ENCODE results near the gene S100P.
A peak's percentile ranks its signal among the peaks of the same experiment; 100 is the strongest.

The S100P gene

GRCh38 chr4:6680372-6681034, 13.2 kb upstream of the S100P start:
- peak; percentile 52 for DNase-seq
- Histone ChIP-seq H3K9me3 (ENCODE audit: severe bottlenecking) (no peaks in the 10 kb centered on the region), H3K27ac (no peak overlapping the region), H3K27me3 (ENCODE audit: insufficient read depth, low read depth, severe bottlenecking) (no peaks in the 10 kb centered on the region), H3K36me3 (peaks cover 14% of the 10 kb centered on the region), H3K4me3 (ENCODE audit: low read depth, low read length) (no peak overlapping the region)
- TF ChIP-seq CTCF (IDR thresholded peaks at IDR 0.05; ENCODE audit: low read depth, low read length) = peak; percentile 93

- Histone ChIP-seq H3K36me3 (peaks cover 8% of the 10 kb centered on the region), H3K27ac (no peak overlapping the region), H3K4me3 (ENCODE audit: low read depth, low read length) (no peak overlapping the region), H3K27me3 (ENCODE audit: insufficient read depth, low read depth, severe bottlenecking) (no peaks in the 10 kb centered on the region), H3K9me3 (ENCODE audit: severe bottlenecking) (no peaks in the 10 kb centered on the region)
- TF ChIP-seq CTCF (IDR thresholded peaks at IDR 0.05; ENCODE audit: low read depth, low read length) = peak; percentile 48
- no peak for DNase-seq
These were observed 12.5 kb upstream of the S100P start for GRCh38 chr4:6681191-6681590.

- H3K27ac ChIP-seq = no peak overlapping the region
These were observed 10.7 kb upstream of the S100P start for GRCh38 chr4:6682862-6683590.

GRCh38 chr4:6684656-6685055, 9.0 kb upstream of the S100P start:
- H3K4me3 ChIP-seq (ENCODE audit: low read depth, low read length) = no peak overlapping the region
- no peak for DNase-seq
- no peak for TF ChIP-seq CTCF (IDR thresholded peaks at IDR 0.05; ENCODE audit: low read depth, low read length)
- no peaks in the 10 kb centered on the region for H3K9me3 ChIP-seq (ENCODE audit: severe bottlenecking)
- no peak overlapping the region for H3K27ac ChIP-seq
- H3K27me3 ChIP-seq (ENCODE audit: insufficient read depth, low read depth, severe bottlenecking) = no peaks in the 10 kb centered on the region
- H3K36me3 ChIP-seq = no peaks in the 10 kb centered on the region

More at GRCh38 chr4:6682862-6683590, 10.7 kb upstream of the S100P start:
- no peak for DNase-seq
- no peaks in the 10 kb centered on the region for H3K9me3 ChIP-seq (ENCODE audit: severe bottlenecking)
- H3K27me3 ChIP-seq (ENCODE audit: insufficient read depth, low read depth, severe bottlenecking) = no peaks in the 10 kb centered on the region
- no peaks in the 10 kb centered on the region for H3K36me3 ChIP-seq
- H3K4me3 ChIP-seq (ENCODE audit: low read depth, low read length) = no peak overlapping the region
- no peak for TF ChIP-seq CTCF (IDR thresholded peaks at IDR 0.05; ENCODE audit: low read depth, low read length)

GRCh38 chr4:6686104-6686787, 7.4 kb upstream of the S100P start:
- H3K4me3 ChIP-seq (ENCODE audit: low read depth, low read length) = no peak overlapping the region
- no peaks in the 10 kb centered on the region for H3K9me3 ChIP-seq (ENCODE audit: severe bottlenecking)
- H3K36me3 ChIP-seq = no peaks in the 10 kb centered on the region
- no peak overlapping the region for H3K27ac ChIP-seq
- DNase-seq = no peak
- no peaks in the 10 kb centered on the region for H3K27me3 ChIP-seq (ENCODE audit: insufficient read depth, low read depth, severe bottlenecking)
- TF ChIP-seq CTCF (IDR thresholded peaks at IDR 0.05; ENCODE audit: low read depth, low read length) = no peak
